ENCODE data around the gene RFTN1.
A peak's percentile ranks its signal among the peaks of the same experiment; 100 is the strongest.

The RFTN1 gene

DNA sequence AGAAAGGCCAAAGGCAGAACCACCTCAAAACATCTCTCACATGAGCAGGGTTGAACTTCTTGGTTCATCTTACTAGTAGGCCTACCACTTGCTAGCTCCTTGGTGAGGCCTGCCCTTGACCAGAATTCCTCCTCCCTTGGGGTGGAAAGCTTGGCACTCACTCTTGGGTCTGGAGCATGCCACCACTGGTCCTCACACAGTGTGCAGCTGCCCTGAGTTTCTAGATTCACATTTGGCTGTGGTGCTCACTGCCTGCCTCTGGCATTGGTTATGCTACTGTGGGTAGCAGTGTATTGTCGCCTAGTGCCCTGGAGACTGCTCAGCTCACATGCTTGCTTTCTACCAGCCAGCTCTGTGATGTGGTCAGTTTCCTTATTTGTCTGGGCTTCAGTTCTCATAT, 224.8 kb downstream of the RFTN1 start:
- no peak for DNase-seq (ENCODE audit: low read depth in 4 of 4, low spot score in 1 of 4)

DNA sequence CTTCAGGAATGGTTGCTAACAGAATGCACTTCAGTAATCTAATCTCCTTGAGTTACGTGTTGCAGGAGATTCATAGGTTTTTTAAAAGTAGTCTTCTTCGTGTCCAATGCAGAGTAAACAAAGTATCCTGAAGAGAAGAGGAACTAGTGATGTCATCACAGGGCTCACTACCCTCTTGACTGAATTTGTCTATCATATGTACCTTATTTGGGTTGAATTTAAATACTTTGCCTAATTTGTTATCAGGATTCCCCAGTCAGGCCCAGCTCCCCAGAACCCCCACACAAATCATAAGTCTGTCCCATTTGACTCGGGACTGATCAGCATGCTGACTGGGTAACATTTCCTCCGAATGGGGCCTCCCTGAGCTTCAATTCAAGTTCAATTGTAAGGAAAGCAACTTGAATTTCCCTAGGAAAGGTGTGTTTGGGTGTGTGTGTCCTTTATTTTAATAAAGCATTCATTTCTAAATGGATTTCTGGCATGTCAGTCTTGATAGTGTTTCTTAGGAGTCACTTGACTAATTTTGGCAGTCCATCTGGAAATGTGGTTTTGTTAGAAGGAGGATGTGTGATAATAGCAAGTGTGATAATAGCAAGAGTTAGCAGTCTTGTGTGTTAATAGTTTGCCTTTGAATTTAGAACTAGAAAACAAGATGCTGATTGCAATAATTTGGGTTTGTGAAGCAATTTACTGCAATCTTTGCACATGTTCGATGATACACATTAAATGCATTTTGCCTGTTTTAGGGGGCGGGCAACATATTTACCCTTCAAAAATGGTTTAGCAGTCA, 226.6 kb downstream of the RFTN1 start:
- no peak for DNase-seq (ENCODE audit: low read depth in 4 of 4, low spot score in 1 of 4)

GRCh38 chr3:16286161-16286560, 227.3 kb downstream of the RFTN1 start:
- peak in 2 of 4 experiments; percentile 47 to 54 for DNase-seq (ENCODE audit: low read depth in 4 of 4, low spot score in 1 of 4)

- no peak for DNase-seq (ENCODE audit: low read depth in 4 of 4, low spot score in 1 of 4)
Observed at GRCh38 chr3:16284633-16285032, 228.9 kb downstream of the RFTN1 start.

DNA sequence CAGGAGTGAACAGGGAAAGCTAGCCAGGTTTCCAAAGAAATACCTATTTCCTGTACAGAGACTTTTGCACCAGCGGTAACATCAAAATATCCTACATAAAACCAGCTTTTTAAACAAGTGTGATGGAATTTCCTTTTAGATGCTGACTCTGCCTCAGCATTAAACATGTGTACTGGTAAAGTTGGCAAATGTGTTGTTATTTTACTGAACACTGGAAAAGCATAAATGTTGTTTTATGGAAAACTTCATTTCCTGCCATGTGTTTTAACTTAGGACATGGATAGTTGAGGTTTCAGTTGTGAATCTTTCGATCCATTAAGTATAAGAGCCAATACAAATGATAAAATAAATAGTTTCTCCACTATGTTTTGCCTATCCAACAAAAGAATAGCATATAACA, 232.8 kb downstream of the RFTN1 start:
- no peak for DNase-seq (ENCODE audit: low read depth in 4 of 4, low spot score in 1 of 4)

DNA sequence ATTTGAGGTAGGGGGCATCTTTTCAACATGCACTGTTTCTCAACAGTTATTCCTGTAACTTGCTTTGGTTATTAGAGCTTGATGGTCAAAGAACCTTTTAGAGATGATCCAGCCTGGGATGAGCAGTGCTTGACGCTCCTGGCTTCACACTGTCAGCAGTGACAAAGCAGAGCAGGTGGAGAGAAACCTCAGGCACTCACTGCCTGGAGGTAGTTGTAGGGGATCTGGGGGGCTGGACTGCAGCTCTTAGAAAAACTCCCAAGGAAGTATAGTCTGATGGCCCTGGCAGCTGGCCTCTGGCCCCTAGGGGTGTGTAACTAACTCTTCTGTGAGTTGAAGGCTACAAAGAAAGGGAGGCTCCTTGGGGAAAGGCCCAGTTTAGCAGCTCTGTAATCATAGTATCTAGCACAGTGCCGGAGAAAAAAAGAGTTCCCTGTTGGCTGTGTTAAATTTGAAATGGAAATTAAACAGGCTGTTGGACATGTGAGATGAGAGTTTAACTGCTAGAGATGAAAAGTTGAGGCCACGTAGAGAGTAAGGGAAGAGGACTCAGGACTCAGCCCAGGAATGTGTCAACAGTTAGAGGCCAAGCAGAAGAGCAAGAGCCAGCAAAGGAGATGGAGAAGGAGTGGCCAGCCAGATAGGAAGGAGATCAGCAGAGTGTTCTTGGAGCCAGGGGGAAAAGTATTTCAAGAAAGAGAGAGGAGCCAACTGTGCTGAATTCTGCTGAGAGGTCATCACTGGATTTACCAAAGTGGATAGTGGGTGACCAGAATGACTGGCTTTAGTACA, 234.3 kb downstream of the RFTN1 start:
- no peak for DNase-seq (ENCODE audit: low read depth in 4 of 4, low spot score in 1 of 4)

DNA sequence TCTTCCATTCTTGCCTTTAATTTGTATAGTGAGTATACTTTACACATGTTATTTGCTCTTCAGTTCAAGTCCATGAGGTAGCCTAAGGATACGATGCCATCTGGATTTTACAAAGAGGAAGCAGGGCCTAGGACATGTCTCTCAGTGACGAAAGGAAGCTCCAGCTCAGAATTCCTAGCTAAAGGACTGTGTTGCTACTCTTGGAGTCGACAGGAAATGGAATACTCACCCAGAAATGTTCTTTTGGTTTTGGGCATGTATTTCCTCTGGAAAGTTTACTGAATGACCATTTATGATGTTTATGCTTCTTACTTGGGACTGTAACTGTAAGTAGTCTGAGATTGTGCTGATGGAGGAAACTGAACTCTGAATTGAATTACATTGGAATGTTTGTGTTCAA, 236.0 kb downstream of the RFTN1 start:
- DNase-seq (ENCODE audit: low read depth in 4 of 4, low spot score in 1 of 4) = no peak

GRCh38 chr3:16273867-16274266, 239.6 kb downstream of the RFTN1 start:
- DNase-seq (ENCODE audit: low read depth in 4 of 4, low spot score in 1 of 4) = no peak

GRCh38 chr3:16272588-16272987, 240.9 kb downstream of the RFTN1 start:
- DNase-seq (ENCODE audit: low read depth in 4 of 4, low spot score in 1 of 4) = no peak

DNA sequence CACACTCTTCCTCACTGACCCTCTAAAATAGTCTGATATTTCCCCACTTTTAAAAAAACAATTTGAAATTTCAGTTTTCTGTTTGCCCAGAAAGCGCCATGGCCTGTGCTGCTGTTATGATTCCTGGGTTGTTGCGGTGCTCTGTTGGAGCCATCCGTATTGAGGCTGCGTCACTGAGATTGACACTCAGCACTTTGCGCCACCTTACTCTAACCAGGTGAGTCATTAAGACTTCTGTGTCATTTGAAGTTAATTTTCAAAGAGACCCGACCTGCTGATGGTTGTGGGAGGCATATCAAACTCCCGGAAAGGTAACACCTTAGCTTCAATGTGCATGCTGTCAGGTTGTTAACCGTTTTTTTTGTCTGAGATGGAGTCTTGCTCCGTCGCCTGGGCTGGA, 242.6 kb downstream of the RFTN1 start:
- no peak for DNase-seq (ENCODE audit: low read depth in 4 of 4, low spot score in 1 of 4)

DNA sequence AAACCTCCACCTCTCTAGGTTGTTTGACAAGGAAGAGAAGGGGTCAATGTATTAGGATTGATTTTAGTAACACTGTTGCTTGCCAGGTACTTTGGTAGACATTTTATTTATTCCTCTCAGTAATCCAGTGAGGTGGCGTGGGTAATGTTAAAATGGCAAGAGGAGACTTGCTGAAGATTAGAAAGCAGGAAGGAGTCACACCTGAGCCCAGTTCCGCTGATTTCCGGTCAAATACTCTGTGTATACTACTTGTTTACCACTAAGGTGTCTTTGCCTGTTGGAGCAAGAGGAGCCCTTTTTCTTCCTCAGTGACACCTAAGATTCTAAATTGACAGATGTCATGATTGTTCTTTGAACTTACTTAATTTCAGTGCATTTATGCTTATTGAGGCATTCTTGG, 246.8 kb downstream of the RFTN1 start:
- no peak for DNase-seq (ENCODE audit: low read depth in 4 of 4, low spot score in 1 of 4)

All from stimulated activated CD4-positive, alpha-beta T cell treated with anti-CD3 and anti-CD28 coated beads, Interleukin-1b, Interleukin-23, amount 100 ng/mL, for 24 hours (primary cell).